Neural cell (in vitro differentiated cells): ENCODE results near the gene BRIP1. TPM values are rescaled to one million over a fixed set of nuclear protein-coding genes. Genes with fewer than 3 reads are reported as not detected.
"Not testable (repeated sequence)": the region's sequence is repeated elsewhere in the genome, so short reads cannot be mapped to it uniquely, and the experiment has no call there.

Experiments
- H2AFZ ChIP-seq: fragments of 200-600, 300-800 bp; sonication (generic), shearing (Covaris generic); 2 replicates; pipeline ENCODE4 v1.6.0; 2014; ENCODE audit warnings: low read depth, mild to moderate bottlenecking, antibody characterized with exemption, low read length, moderate library complexity
- H3F3A ChIP-seq: fragments of 200-600 bp; shearing (Covaris generic); 2 replicates; pipeline ENCODE4 v1.6.1; 2016; ENCODE audit warnings: mild to moderate bottlenecking, moderate library complexity, mixed read lengths, antibody characterized with exemption, low read length; ENCODE audit not compliant: insufficient read depth, poor library complexity, severe bottlenecking
- H3K27ac ChIP-seq: fragments of 200-600, 300-800 bp; sonication (generic), shearing (Covaris generic); 2 replicates; pipeline ENCODE4 v1.5.1; 2014; ENCODE audit warnings: mild to moderate bottlenecking, low read length, moderate library complexity
- H3K27me3 ChIP-seq: fragments of 300-800, 200-600 bp; sonication (generic), shearing (Covaris generic); 2 replicates; pipeline ENCODE4 v1.6.0; 2014; ENCODE audit warnings: mild to moderate bottlenecking, low read depth, low read length, moderate library complexity; ENCODE audit not compliant: insufficient read depth
- H3K36me3 ChIP-seq: fragments of 300-800, 200-600 bp; sonication (generic), shearing (Covaris generic); 2 replicates; pipeline ENCODE4 v1.5.1; 2014; ENCODE audit warnings: mild to moderate bottlenecking, antibody characterized with exemption, low read length, moderate library complexity; ENCODE audit not compliant: insufficient read depth
- H3K4me2 ChIP-seq: fragments of 300-800, 200-600 bp; sonication (generic), shearing (Covaris generic); 2 replicates; pipeline ENCODE4 v1.6.0; 2014; ENCODE audit warnings: mild to moderate bottlenecking, low read length
- H3K4me3 ChIP-seq: fragments of 300-800, 200-600 bp; sonication (generic), shearing (Covaris generic); 2 replicates; pipeline ENCODE4 v1.5.1; 2014; ENCODE audit warnings: mild to moderate bottlenecking, low read length, moderate library complexity
- H3K79me2 ChIP-seq: fragments of 200-600 bp; shearing (Covaris generic); replicated peaks from 2 replicates; pipeline ENCODE4 v1.6.0; 2014; ENCODE audit warnings: mild to moderate bottlenecking, low read length, moderate library complexity; ENCODE audit not compliant: insufficient read depth
- H3K9ac ChIP-seq: fragments of 300-800, 200-600 bp; sonication (generic), shearing (Covaris generic); 2 replicates; pipeline ENCODE4 v1.6.1; 2016; ENCODE audit warnings: mild to moderate bottlenecking, low read length, mixed read lengths
- H3K9me2 ChIP-seq: fragments of 200-600 bp; shearing (Covaris generic); 2 replicates; pipeline ENCODE4 v1.6.1; 2016; ENCODE audit warnings: mild to moderate bottlenecking, low read length, mixed read lengths; ENCODE audit not compliant: insufficient read depth
- H3K9me3 ChIP-seq: fragments of 200-600, 300-800 bp; sonication (generic), shearing (Covaris generic); 2 replicates; pipeline ENCODE4 v1.6.1; 2016; ENCODE audit warnings: mild to moderate bottlenecking, mixed run types, low read length, moderate library complexity, mixed read lengths
- H4K20me1 ChIP-seq: fragments of 200-600 bp; shearing (Covaris generic); 2 replicates; pipeline ENCODE4 v1.6.1; 2016; ENCODE audit warnings: mild to moderate bottlenecking, mixed run types; ENCODE audit not compliant: insufficient read depth
- EP300 ChIP-seq: fragments of 450-650 bp; conservative IDR thresholded peaks from 2 replicates; pipeline ENCODE4 v1.6.1; 2014; ENCODE audit warnings: antibody characterized with exemption, mild to moderate bottlenecking, moderate library complexity; ENCODE audit not compliant: poor library complexity, severe bottlenecking
- EZH2 ChIP-seq: fragments of 200-600, 300-800 bp; shearing (Covaris generic), sonication (generic); IDR thresholded peaks from 2 replicates; pipeline ENCODE4 v1.6.1; 2014; ENCODE audit warnings: antibody characterized with exemption, low read length, borderline replicate concordance, mild to moderate bottlenecking; ENCODE audit not compliant: insufficient read depth, poor library complexity, severe bottlenecking
- MXI1 ChIP-seq: fragments of 450-650 bp; conservative IDR thresholded peaks from 2 replicates; pipeline ENCODE4 v1.6.1; 2014; ENCODE audit warnings: antibody characterized with exemption, mild to moderate bottlenecking; ENCODE audit not compliant: poor library complexity, severe bottlenecking
- POLR2AphosphoS5 ChIP-seq: IDR thresholded peaks from 2 replicates; pipeline ENCODE4 v1.6.1; 2012
- RAD21 ChIP-seq: fragments of 450-650 bp; conservative IDR thresholded peaks from 2 replicates; pipeline ENCODE4 v1.6.1; 2014; ENCODE audit warnings: antibody characterized with exemption, mild to moderate bottlenecking, moderate library complexity
- SMC3 ChIP-seq: fragments of 450-650 bp; conservative IDR thresholded peaks from 2 replicates; pipeline ENCODE4 v1.6.1; 2014; ENCODE audit warnings: antibody characterized with exemption, mild to moderate bottlenecking, moderate library complexity; ENCODE audit not compliant: poor library complexity
- TAF1 ChIP-seq: IDR thresholded peaks from 2 replicates; pipeline ENCODE4 v1.6.1; 2012; ENCODE audit warnings: low read depth
- polyA plus RNA-seq: library from polyadenylated mRNA; depleted of rRNA; stranded (reverse); fragments of >200 nt; gene quantifications from 2 replicates; pipeline ENCODE4 v1.2.3, GENCODE V29; 2014
- TF ChIP-seq, protein P1 (sequence below): IDR thresholded peaks from 2 replicates; pipeline ENCODE4 v1.6.1; 2012; ENCODE audit warnings: borderline replicate concordance
- TF ChIP-seq, protein P2 (sequence below): fragments of 450-650 bp; IDR thresholded peaks from 2 replicates; pipeline ENCODE4 v1.5.1; 2014; ENCODE audit warnings: antibody characterized with exemption, mild to moderate bottlenecking, moderate library complexity; ENCODE audit not compliant: poor library complexity, severe bottlenecking

Gene BRIP1
- polyA plus RNA-seq, 1 donor from 2014 or later = 0.47 TPM

DNA sequence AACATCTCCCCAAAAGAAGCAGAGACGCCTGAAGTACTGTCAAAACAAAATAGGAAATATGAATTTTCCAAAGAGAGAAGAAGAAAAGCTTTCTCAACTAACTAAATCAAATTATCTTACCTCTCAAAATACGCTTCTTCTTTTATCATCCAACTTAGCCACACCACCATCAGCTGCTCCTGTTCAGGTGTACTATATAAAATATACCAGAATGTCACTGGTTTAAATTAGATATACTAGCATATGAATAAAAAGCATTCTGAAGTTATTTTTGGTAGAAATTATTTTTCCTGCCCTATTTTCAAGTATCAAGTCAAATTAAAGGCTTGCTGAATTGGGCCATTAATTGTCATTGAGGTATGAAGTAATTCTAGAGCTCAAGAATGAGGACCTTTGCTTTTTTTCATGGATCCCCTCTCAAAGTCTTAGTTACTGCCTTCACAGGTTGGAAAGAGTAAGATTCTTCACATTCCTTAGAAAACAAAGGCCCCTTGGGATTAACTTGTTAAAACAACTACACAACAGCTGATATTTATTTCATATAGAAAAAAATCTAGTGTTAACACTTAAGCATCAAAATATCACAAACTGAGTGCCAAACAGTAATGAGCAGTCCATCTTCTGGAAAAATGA, 34.3 kb upstream of the BRIP1 start:
- no peak for TF ChIP-seq TAF1
- TF ChIP-seq MXI1 = no peak
- no peak for TF ChIP-seq EZH2
- no peak for TF ChIP-seq RAD21
- TF ChIP-seq, protein P1, sequence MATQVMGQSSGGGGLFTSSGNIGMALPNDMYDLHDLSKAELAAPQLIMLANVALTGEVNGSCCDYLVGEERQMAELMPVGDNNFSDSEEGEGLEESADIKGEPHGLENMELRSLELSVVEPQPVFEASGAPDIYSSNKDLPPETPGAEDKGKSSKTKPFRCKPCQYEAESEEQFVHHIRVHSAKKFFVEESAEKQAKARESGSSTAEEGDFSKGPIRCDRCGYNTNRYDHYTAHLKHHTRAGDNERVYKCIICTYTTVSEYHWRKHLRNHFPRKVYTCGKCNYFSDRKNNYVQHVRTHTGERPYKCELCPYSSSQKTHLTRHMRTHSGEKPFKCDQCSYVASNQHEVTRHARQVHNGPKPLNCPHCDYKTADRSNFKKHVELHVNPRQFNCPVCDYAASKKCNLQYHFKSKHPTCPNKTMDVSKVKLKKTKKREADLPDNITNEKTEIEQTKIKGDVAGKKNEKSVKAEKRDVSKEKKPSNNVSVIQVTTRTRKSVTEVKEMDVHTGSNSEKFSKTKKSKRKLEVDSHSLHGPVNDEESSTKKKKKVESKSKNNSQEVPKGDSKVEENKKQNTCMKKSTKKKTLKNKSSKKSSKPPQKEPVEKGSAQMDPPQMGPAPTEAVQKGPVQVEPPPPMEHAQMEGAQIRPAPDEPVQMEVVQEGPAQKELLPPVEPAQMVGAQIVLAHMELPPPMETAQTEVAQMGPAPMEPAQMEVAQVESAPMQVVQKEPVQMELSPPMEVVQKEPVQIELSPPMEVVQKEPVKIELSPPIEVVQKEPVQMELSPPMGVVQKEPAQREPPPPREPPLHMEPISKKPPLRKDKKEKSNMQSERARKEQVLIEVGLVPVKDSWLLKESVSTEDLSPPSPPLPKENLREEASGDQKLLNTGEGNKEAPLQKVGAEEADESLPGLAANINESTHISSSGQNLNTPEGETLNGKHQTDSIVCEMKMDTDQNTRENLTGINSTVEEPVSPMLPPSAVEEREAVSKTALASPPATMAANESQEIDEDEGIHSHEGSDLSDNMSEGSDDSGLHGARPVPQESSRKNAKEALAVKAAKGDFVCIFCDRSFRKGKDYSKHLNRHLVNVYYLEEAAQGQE = no peak
- no peak for TF ChIP-seq POLR2AphosphoS5
- no peak for TF ChIP-seq EP300
- TF ChIP-seq SMC3 = no peak
- TF ChIP-seq, protein P2, sequence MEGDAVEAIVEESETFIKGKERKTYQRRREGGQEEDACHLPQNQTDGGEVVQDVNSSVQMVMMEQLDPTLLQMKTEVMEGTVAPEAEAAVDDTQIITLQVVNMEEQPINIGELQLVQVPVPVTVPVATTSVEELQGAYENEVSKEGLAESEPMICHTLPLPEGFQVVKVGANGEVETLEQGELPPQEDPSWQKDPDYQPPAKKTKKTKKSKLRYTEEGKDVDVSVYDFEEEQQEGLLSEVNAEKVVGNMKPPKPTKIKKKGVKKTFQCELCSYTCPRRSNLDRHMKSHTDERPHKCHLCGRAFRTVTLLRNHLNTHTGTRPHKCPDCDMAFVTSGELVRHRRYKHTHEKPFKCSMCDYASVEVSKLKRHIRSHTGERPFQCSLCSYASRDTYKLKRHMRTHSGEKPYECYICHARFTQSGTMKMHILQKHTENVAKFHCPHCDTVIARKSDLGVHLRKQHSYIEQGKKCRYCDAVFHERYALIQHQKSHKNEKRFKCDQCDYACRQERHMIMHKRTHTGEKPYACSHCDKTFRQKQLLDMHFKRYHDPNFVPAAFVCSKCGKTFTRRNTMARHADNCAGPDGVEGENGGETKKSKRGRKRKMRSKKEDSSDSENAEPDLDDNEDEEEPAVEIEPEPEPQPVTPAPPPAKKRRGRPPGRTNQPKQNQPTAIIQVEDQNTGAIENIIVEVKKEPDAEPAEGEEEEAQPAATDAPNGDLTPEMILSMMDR = no peak
- H3F3A ChIP-seq = no peaks in the 10 kb centered on the region
- no peaks in the 10 kb centered on the region for H3K36me3 ChIP-seq
- H2AFZ ChIP-seq = no peak overlapping the region
- no peak overlapping the region for H3K9ac ChIP-seq
- H3K27ac ChIP-seq = no peak overlapping the region
- H3K27me3 ChIP-seq = no peaks in the 10 kb centered on the region
- H3K4me3 ChIP-seq = no peak overlapping the region
- no peaks in the 10 kb centered on the region for H3K9me3 ChIP-seq
- no peaks in the 10 kb centered on the region for H4K20me1 ChIP-seq
- H3K79me2 ChIP-seq = no peaks in the 10 kb centered on the region
- no peak overlapping the region for H3K4me2 ChIP-seq
- no peaks in the 10 kb centered on the region for H3K9me2 ChIP-seq

DNA sequence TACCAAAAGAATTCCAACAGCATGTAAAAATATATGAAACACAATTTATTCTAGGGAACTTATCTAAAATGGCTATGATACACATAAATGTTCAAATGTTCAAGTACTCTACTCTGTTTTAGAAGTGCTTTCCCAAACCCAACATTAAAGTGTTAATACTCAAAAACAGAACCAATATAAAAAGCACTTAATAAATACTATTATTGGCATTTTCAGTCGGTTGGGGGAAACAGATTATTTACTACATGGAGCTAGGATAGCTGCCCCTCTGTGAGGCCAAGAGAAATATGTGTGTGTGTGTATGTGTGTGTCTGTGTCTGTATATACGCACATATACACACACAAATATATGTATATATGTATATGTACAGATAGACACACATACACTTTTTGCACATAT, 32.1 kb upstream of the BRIP1 start:
- Histone ChIP-seq H3K4me3 (no peak overlapping the region), H3K79me2 (no peaks in the 10 kb centered on the region), H3K4me2 (no peak overlapping the region), H3K36me3 (no peaks in the 10 kb centered on the region), H3K9me3 (no peaks in the 10 kb centered on the region), H3F3A (no peaks in the 10 kb centered on the region), H3K9ac (no peak overlapping the region), H3K9me2 (no peaks in the 10 kb centered on the region), H2AFZ (no peak overlapping the region), H3K27me3 (no peaks in the 10 kb centered on the region), H4K20me1 (no peaks in the 10 kb centered on the region), H3K27ac (no peak overlapping the region)
- TF ChIP-seq EZH2 (no peak), EP300 (no peak), SMC3 (no peak), MXI1 (no peak), RAD21 (no peak), TAF1 (no peak), POLR2AphosphoS5 (no peak)
- TF ChIP-seq, protein P2 = no peak
- TF ChIP-seq, protein P1 = no peak

DNA sequence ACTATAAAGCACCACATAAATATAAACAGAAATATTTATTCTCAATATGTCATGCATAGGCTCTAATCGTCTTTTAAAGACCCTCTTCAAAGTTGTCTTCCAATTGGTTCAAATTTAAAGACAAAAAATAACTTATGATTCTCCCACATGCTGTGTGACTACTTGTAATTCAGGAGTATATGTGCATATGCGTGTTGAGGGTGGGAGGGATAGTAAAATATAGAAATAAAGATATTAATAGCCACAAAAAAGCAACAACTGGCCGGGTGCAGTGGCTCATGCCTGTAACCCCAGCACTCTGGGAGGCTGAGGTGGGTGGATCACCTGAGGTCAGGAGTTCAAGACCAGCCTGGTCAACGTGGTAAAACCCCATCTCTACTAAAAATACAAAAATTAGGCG, 31.0 kb upstream of the BRIP1 start:
- not testable (repeated sequence) for H3K36me3 ChIP-seq, H3K9ac ChIP-seq, H2AFZ ChIP-seq, H3K9me2 ChIP-seq, H3K4me3 ChIP-seq, H3F3A ChIP-seq, H3K27ac ChIP-seq, H3K9me3 ChIP-seq, H3K79me2 ChIP-seq, H3K27me3 ChIP-seq, H4K20me1 ChIP-seq, H3K4me2 ChIP-seq
